Keratinocyte (primary cell): ENCODE data around the gene NUDC. TPM values are rescaled to one million over a fixed set of nuclear protein-coding genes. Genes with fewer than 3 reads are reported as not detected.

Experiments used
- DNase-seq: peaks from one replicate; pipeline ENCODE4 v3.0.0-alpha.2; 2011; ENCODE audit warnings: low read depth, missing footprints, low spot score
- FAIRE-seq: peaks from 2 replicates; lab custom pipeline; 2011; peaks lifted over from hg19 to GRCh38; lab: Jason Lieb, UNC
- H2AFZ ChIP-seq: 2 replicates; pipeline ENCODE4 v1.6.0; 2012; ENCODE audit warnings: low read length, control low read depth, inconsistent platforms; ENCODE audit not compliant: control insufficient read depth
- H3K27ac ChIP-seq: 2 replicates; pipeline ENCODE4 v1.5.1; 2011; ENCODE audit warnings: low read length; ENCODE audit not compliant: control insufficient read depth, insufficient read depth
- H3K27me3 ChIP-seq: 3 replicates; pipeline ENCODE4 v1.6.0; 2011; ENCODE audit warnings: low read length; ENCODE audit not compliant: control insufficient read depth, insufficient read depth; ENCODE audit errors: extremely low read depth
- H3K36me3 ChIP-seq, 2 experiments: 2 replicates in 1 of 2; 3 replicates in 1 of 2; pipeline ENCODE4 v1.5.1; 2011; ENCODE audit warnings: low read length in 2 of 2, mild to moderate bottlenecking in 1 of 2; ENCODE audit not compliant: control insufficient read depth in 2 of 2, insufficient read depth in 2 of 2; ENCODE audit errors: extremely low read depth in 1 of 2
- H3K4me1 ChIP-seq: 3 replicates; pipeline ENCODE4 v1.5.1; 2011; ENCODE audit warnings: low read length; ENCODE audit not compliant: control insufficient read depth, insufficient read depth; ENCODE audit errors: extremely low read depth
- H3K4me2 ChIP-seq: 3 replicates; pipeline ENCODE4 v1.6.0; 2011; ENCODE audit warnings: low read depth, low read length; ENCODE audit not compliant: control insufficient read depth, insufficient read depth; ENCODE audit errors: extremely low read depth
- H3K4me3 ChIP-seq, 3 experiments: fragments of 200-600 bp in 1 of 3; sonication (generic) in 1 of 3; 2 replicates in 2 of 3; 3 replicates in 1 of 3; pipeline ENCODE4 v1.5.1; 2011 to 2016; ENCODE audit warnings: low read length in 3 of 3, mild to moderate bottlenecking in 3 of 3, control low read depth in 2 of 3, inconsistent platforms in 1 of 3, low read depth in 1 of 3, mixed read lengths in 1 of 3, mixed run types in 1 of 3, moderate library complexity in 1 of 3; ENCODE audit not compliant: control insufficient read depth in 2 of 3, insufficient read depth in 2 of 3; ENCODE audit errors: extremely low read depth in 1 of 3
- H3K79me2 ChIP-seq: 2 replicates; pipeline ENCODE4 v1.6.0; 2012; ENCODE audit warnings: low read length; ENCODE audit not compliant: control insufficient read depth, insufficient read depth
- H3K9ac ChIP-seq: 3 replicates; pipeline ENCODE4 v1.6.0; 2011; ENCODE audit warnings: low read length; ENCODE audit not compliant: control insufficient read depth, insufficient read depth; ENCODE audit errors: extremely low read depth
- H3K9me1 ChIP-seq: 3 replicates; pipeline ENCODE4 v1.6.0; 2011; ENCODE audit warnings: low read length; ENCODE audit not compliant: control insufficient read depth, insufficient read depth; ENCODE audit errors: extremely low read depth
- H3K9me3 ChIP-seq: 2 replicates; pipeline ENCODE4 v1.5.1; 2012; ENCODE audit warnings: low read depth, low read length; ENCODE audit not compliant: control insufficient read depth
- H4K20me1 ChIP-seq: 3 replicates; pipeline ENCODE4 v1.6.0; 2011; ENCODE audit warnings: low read length; ENCODE audit not compliant: control insufficient read depth, insufficient read depth; ENCODE audit errors: extremely low read depth
- EZH2 ChIP-seq: IDR thresholded peaks from one replicate; pipeline ENCODE4 v1.6.1; 2012; ENCODE audit warnings: inconsistent platforms, mild to moderate bottlenecking, low read length, moderate library complexity
- dilution Hi-C: fragments of 300-500 bp; cut with MboI; formaldehyde crosslinking; loops from one replicate; pipeline ENCODE4 v1.7.0; 2020; ENCODE audit warnings: low sequenced_read_pairs; ENCODE audit not compliant: extremely low pct_ligation_motif_present
- polyA plus RNA-seq, 5 experiments: library from polyadenylated mRNA; depleted of rRNA in 3 of 5; stranded (reverse) in 3 of 5; stranded (forward) in 1 of 5; unstranded in 1 of 5; fragments of >200 nt; gene quantifications; 1 replicate in 1 of 5; 2 replicates in 3 of 5; 3 replicates in 1 of 5; pipeline versions ENCODE4 v1.2.1 to v1.2.3, GENCODE V29; 2011 to 2012; ENCODE audit warnings: missing spikeins in 2 of 5, low read depth in 1 of 5, low replicate concordance in 1 of 5
- TF ChIP-seq, protein P1 (sequence below), 3 experiments: IDR thresholded peaks in 1 of 3; conservative IDR thresholded peaks in 1 of 3; optimal IDR thresholded peaks in 1 of 3; 2 replicates in 2 of 3; 3 replicates in 1 of 3; pipeline versions ENCODE3 to v1.5.1; 2011; ENCODE audit warnings: low read length in 3 of 3, mild to moderate bottlenecking in 3 of 3, moderate library complexity in 2 of 3, control low read depth in 1 of 3, inconsistent platforms in 1 of 3; ENCODE audit not compliant: insufficient read depth in 2 of 3; ENCODE audit errors: extremely low read depth in 1 of 3

NUDC gene
- polyA plus RNA-seq, 1 donor (not counting 4 experiments of a cell fraction or from before 2014, with no cell fraction given): 57.3 TPM

DNA sequence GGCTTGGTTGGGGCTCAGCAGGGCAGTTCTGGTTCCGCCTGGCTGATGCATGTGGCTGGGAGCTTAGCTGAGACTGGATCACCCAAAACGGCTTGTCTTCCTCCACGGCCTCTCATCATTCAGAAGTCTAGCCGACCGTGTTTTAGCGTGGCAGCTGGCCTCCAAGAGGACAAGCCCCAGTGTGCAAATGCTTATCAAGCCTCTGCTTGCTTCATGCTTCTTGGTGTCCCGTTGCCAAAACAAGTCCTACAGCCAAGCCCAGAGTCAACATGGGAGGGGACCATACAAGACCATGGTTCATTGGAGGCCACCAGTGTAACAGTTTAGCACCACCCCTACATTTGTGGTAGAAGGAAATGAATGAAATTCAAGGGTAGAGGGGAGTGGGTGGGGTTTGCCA lies 49.3 kb downstream of the NUDC start:
- H4K20me1 ChIP-seq: no peaks in the 10 kb centered on the region
- H3K36me3 ChIP-seq: peaks cover 0 to 1% of the 10 kb centered on the region in 2 experiments
- DNase-seq: no peak
- no peak overlapping the region for H3K27ac ChIP-seq
- peaks cover 7% of the 10 kb centered on the region for H3K4me1 ChIP-seq
- no peaks in the 10 kb centered on the region for H3K79me2 ChIP-seq
- H3K9me3 ChIP-seq: no peaks in the 10 kb centered on the region
- dilution Hi-C loops: no loop called here
- H3K9ac ChIP-seq: no peak overlapping the region
- no peak overlapping the region for H3K4me3 ChIP-seq
- peak; percentile 53 for FAIRE-seq
- no peaks in the 10 kb centered on the region for H3K27me3 ChIP-seq
- peak overlapping the region; percentile 5 for H3K4me2 ChIP-seq
- H3K9me1 ChIP-seq: peaks cover 3% of the 10 kb centered on the region
- no peak overlapping the region for H2AFZ ChIP-seq
- TF ChIP-seq, protein P1, sequence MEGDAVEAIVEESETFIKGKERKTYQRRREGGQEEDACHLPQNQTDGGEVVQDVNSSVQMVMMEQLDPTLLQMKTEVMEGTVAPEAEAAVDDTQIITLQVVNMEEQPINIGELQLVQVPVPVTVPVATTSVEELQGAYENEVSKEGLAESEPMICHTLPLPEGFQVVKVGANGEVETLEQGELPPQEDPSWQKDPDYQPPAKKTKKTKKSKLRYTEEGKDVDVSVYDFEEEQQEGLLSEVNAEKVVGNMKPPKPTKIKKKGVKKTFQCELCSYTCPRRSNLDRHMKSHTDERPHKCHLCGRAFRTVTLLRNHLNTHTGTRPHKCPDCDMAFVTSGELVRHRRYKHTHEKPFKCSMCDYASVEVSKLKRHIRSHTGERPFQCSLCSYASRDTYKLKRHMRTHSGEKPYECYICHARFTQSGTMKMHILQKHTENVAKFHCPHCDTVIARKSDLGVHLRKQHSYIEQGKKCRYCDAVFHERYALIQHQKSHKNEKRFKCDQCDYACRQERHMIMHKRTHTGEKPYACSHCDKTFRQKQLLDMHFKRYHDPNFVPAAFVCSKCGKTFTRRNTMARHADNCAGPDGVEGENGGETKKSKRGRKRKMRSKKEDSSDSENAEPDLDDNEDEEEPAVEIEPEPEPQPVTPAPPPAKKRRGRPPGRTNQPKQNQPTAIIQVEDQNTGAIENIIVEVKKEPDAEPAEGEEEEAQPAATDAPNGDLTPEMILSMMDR (optimal IDR thresholded peaks at IDR 0.05 in 1 of 3, IDR thresholded peaks at IDR 0.05 in 1 of 3, conservative IDR thresholded peaks at IDR 0.05 in 1 of 3; ENCODE audit: extremely low read depth in 1 of 3, insufficient read depth in 2 of 3, low read length in 3 of 3): no peak
- no peak for TF ChIP-seq EZH2

DNA sequence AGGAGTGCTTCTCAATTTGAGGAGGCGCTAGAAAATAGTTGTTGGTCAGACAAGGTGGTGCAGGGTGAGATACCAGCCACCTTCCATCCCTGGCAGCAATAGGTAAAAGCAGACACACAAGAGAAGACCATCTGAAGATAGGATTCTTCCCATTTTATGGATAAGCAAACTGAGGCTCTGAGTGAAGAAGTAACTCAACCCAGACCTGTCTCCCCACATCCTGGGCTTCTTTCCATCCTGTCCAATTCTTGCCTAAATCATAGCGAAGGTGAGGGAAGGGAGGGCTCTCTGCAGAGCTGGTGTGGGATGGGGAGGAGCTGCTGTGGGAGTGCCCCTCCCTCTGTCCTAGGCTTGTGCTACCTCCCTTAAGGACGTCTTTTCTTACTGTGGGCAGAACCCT lies 50.0 kb downstream of the NUDC start:
- TF ChIP-seq, protein P1 (optimal IDR thresholded peaks at IDR 0.05 in 1 of 3, IDR thresholded peaks at IDR 0.05 in 1 of 3, conservative IDR thresholded peaks at IDR 0.05 in 1 of 3; ENCODE audit: extremely low read depth in 1 of 3, insufficient read depth in 2 of 3, low read length in 3 of 3): no peak
- no peak for TF ChIP-seq EZH2
- Histone ChIP-seq H3K27ac (no peak overlapping the region), H2AFZ (no peak overlapping the region), H3K9ac (no peak overlapping the region), H3K4me3 (no peak overlapping the region), H3K36me3 (peaks cover 0 to 1% of the 10 kb centered on the region in 2 experiments), H4K20me1 (no peaks in the 10 kb centered on the region), H3K27me3 (no peaks in the 10 kb centered on the region), H3K4me2 (no peak overlapping the region), H3K9me1 (peaks cover 3% of the 10 kb centered on the region), H3K9me3 (no peaks in the 10 kb centered on the region), H3K4me1 (peaks cover 7% of the 10 kb centered on the region), H3K79me2 (no peaks in the 10 kb centered on the region)
- FAIRE-seq: no peak
- no peak for DNase-seq
- dilution Hi-C loops: no loop called here
